Measurements from ENCODE around the gene FBXW5. TPM values are rescaled to one million over a fixed set of nuclear protein-coding genes. Genes with fewer than 3 reads are reported as not detected.

The FBXW5 gene
- total RNA-seq, 4 donors from 2014 or later = 101 to 166 (median 142) TPM

DNA sequence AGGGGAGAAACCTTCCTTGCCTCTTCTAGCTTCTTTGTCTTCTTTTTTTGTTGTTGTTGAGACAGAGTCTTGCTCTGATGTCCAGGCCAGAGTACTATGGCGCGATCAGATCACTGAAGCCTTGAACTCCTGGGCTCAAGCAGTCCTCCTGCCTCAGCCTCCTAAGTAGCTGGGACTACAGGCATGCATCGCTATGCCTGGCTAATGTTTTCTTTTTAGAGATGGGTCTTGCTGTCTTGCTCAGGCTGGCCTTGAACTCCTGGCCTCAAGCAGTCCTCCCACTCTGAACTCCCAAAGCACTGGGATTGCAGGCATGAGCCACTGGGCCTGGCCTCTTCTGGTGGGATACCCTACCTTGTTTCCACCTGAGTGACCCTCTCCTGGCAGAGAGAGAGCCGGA is 44.3 kb upstream of the FBXW5 start:
- DNase-seq (ENCODE audit: low spot score in 2 of 2) = no peak
- Histone ChIP-seq H3K4me3 (no peak overlapping the region), H3K36me3 (no peaks in the 10 kb centered on the region), H3K4me1 (peaks cover 35% of the 10 kb centered on the region), H3K27me3 (peaks cover 23% of the 10 kb centered on the region), H3K27ac (no peak overlapping the region), H3K9me3 (no peaks in the 10 kb centered on the region)
- WGBS = 97% methylated on average over 4 of the region's 4 CpGs
- no peak for TF ChIP-seq POLR2A (IDR thresholded peaks at IDR 0.05)
- no peak for TF ChIP-seq POLR2AphosphoS5 (IDR thresholded peaks at IDR 0.05)
- TF ChIP-seq EP300 (IDR thresholded peaks at IDR 0.05) = no peak
- TF ChIP-seq, protein P1, sequence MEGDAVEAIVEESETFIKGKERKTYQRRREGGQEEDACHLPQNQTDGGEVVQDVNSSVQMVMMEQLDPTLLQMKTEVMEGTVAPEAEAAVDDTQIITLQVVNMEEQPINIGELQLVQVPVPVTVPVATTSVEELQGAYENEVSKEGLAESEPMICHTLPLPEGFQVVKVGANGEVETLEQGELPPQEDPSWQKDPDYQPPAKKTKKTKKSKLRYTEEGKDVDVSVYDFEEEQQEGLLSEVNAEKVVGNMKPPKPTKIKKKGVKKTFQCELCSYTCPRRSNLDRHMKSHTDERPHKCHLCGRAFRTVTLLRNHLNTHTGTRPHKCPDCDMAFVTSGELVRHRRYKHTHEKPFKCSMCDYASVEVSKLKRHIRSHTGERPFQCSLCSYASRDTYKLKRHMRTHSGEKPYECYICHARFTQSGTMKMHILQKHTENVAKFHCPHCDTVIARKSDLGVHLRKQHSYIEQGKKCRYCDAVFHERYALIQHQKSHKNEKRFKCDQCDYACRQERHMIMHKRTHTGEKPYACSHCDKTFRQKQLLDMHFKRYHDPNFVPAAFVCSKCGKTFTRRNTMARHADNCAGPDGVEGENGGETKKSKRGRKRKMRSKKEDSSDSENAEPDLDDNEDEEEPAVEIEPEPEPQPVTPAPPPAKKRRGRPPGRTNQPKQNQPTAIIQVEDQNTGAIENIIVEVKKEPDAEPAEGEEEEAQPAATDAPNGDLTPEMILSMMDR (IDR thresholded peaks at IDR 0.05) = no peak

DNA sequence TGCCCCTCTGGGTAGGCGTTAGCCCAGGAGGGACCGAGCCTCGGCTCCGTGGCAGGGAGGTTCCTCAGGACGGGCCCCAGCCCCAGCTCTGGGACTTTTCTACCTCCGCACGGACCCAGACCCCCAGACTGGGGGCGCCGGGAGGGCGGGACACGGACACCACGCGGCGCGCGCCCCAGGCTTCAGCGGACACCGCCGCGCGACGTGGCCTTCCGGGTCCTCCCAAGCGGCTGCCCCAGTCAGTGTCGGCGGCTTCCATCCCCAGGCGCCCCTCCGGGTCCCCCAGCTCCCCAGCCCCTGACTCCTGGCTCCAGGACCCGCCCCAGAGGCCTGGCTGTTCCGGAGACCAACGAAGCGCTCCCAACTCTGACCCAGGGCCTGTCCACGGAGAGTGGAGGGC is 41.3 kb upstream of the FBXW5 start:
- TF ChIP-seq POLR2AphosphoS5 (IDR thresholded peaks at IDR 0.05) (no peak), EP300 (IDR thresholded peaks at IDR 0.05) (no peak)
- H3K27me3 ChIP-seq = peaks cover 35% of the 10 kb centered on the region
- WGBS = 73% methylated on average over 5 of the region's 33 CpGs

DNA sequence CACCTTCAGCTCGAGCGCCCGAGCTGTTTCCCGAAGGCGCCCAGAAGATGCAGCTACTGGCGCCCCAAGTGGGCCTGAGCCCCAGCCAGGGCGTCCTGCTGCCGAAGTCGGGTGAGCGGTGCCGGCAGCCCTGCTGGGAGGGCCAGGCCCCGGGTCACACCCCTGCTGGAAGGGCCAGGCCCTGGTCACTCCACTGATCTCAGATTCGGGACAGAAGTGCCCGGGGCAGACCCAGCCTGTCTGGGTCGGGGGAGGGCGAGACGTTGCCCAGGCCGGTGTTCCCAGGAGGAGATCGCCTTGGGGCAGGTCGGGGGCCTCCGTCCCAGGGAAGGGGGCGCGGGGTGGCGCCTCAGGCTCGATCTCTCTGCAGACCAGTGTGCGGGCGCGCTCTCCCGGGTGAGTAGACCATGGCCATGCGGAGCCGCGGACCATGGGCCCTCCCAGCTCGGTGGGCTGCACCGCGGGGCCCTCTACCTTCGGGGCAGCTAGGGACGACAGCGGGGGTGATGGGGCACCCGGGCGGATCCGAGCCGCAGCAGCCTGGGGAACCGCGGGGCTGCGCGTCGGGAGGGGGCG is 40.6 kb upstream of the FBXW5 start:
- no peaks in the 10 kb centered on the region for H3K9me3 ChIP-seq
- TF ChIP-seq, protein P1 (IDR thresholded peaks at IDR 0.05) = no peak
- TF ChIP-seq POLR2AphosphoS5 (IDR thresholded peaks at IDR 0.05) (no peak), POLR2A (IDR thresholded peaks at IDR 0.05) (no peak), EP300 (IDR thresholded peaks at IDR 0.05) (no peak)
- no peak overlapping the region for H3K27ac ChIP-seq
- DNase-seq (ENCODE audit: low spot score in 2 of 2) = no peak
- peaks cover 12% of the 10 kb centered on the region for H3K4me1 ChIP-seq
- peak overlapping the region; percentile 10 for H3K4me3 ChIP-seq
- H3K27me3 ChIP-seq = peaks cover 35% of the 10 kb centered on the region
- no peaks in the 10 kb centered on the region for H3K36me3 ChIP-seq
- WGBS = 24% methylated on average over 3 of the region's 48 CpGs

More for the DNA sequence above, 41.3 kb upstream of the FBXW5 start:
- Histone ChIP-seq H3K4me1 (peaks cover 12% of the 10 kb centered on the region), H3K9me3 (no peaks in the 10 kb centered on the region), H3K27ac (no peak overlapping the region), H3K4me3 (no peak overlapping the region), H3K36me3 (no peaks in the 10 kb centered on the region)
- no peak for DNase-seq (ENCODE audit: low spot score in 2 of 2)

DNA sequence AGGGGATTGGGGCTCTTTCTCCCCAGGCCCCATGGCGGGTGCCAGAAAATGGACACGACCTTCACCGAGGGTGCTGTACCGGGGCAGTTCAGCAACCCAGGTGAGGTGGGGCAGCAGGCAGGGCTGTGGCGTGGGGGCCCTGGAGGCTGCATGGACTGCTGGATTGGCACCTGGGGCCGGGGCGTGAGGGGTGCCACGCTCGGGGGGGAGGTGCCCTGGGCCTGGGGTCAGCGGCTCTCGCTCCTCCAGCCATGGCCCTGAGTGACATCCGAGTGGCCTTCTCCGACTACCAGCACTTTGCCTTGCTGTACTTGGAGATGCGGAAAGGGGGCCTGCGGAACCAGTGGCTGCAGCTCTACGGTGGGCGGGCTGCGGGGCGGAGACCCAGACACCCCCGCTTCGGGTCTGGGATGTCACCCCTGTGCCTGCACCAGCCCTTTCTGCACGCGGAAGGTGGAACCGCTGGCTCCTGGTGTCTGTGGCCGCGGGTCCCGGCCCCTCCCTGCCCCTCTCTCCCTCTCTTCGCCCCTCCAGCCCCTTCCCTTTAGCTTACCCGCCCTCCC is 40.0 kb upstream of the FBXW5 start:
- H3K27me3 ChIP-seq = peaks cover 35% of the 10 kb centered on the region
- 30% methylated on average over 2 of the region's 29 CpGs for WGBS

DNA sequence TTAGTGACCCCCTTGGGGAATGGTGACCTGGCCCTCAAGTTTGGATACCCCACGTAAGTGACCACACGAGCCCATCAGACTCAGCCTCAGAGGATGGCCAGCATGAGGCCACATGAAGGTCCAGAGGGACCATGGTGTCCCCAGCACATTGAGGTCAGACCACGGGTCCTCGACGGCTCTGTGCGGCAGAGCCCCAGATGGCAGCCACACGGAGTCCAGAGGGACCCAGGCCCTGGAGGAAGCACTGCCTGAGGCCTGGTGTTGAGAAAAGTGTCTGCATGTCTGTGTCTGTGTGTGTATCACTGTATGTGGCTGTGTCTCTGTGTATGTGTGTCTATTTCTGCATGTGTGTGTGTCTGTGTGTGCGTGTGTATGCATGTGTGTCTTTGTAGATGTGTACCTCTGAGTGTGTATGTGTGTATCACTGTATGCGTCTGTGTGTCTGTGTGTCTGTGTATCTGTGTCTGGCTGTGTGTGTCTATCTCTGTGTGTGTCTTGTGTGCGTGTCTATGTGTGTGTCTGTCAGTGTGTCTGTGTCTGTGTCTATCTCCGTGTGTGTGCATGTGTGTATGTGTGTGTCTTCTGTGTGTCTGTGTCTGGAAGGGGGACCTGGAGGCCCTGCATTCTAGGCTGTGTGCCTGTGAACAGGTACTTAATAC is 39.2 kb upstream of the FBXW5 start:
- peaks cover 35% of the 10 kb centered on the region for H3K27me3 ChIP-seq
- no peak for DNase-seq (ENCODE audit: low spot score in 2 of 2)
- H3K4me1 ChIP-seq = peaks cover 12% of the 10 kb centered on the region
- no peak overlapping the region for H3K4me3 ChIP-seq
- TF ChIP-seq EP300 (IDR thresholded peaks at IDR 0.05) = no peak
- TF ChIP-seq POLR2AphosphoS5 (IDR thresholded peaks at IDR 0.05) = no peak
- TF ChIP-seq POLR2A (IDR thresholded peaks at IDR 0.05) = no peak
- TF ChIP-seq, protein P1 (IDR thresholded peaks at IDR 0.05) = no peak
- H3K36me3 ChIP-seq = no peaks in the 10 kb centered on the region
- WGBS = 64% methylated on average over 8 of the region's 11 CpGs
- no peaks in the 10 kb centered on the region for H3K9me3 ChIP-seq
- H3K27ac ChIP-seq = no peak overlapping the region

More for the DNA sequence above, 40.0 kb upstream of the FBXW5 start:
- Histone ChIP-seq H3K27ac (no peak overlapping the region), H3K36me3 (no peaks in the 10 kb centered on the region), H3K4me3 (no peak overlapping the region), H3K9me3 (no peaks in the 10 kb centered on the region), H3K4me1 (peaks cover 12% of the 10 kb centered on the region)
- DNase-seq (ENCODE audit: low spot score in 2 of 2) = no peak
- no peak for TF ChIP-seq POLR2A (IDR thresholded peaks at IDR 0.05)
- TF ChIP-seq, protein P1 (IDR thresholded peaks at IDR 0.05) = no peak
- TF ChIP-seq POLR2AphosphoS5 (IDR thresholded peaks at IDR 0.05) = no peak

Measured in suprapubic skin (tissue), 4 donors.